ENCODE data around the gene SCGB1D2.

Gene SCGB1D2

GRCh38 chr11:62264004-62264403, 22.0 kb downstream of the SCGB1D2 start:
- no peak for DNase-seq

GRCh38 chr11:62266558-62266957, 24.5 kb downstream of the SCGB1D2 start:
- no peak for DNase-seq

GRCh38 chr11:62267050-62267449, 25.0 kb downstream of the SCGB1D2 start:
- DNase-seq: no peak

GRCh38 chr11:62267576-62267975, 25.5 kb downstream of the SCGB1D2 start:
- DNase-seq: no peak

- DNase-seq: no peak
Measured at GRCh38 chr11:62269654-62270278, 27.7 kb downstream of the SCGB1D2 start, which contains the start of gene SCGB2A2. SCGB2A2 (plus strand) TSS chr11:62270158; CDS start chr11:62270217, 59 bp downstream.

- DNase-seq: no peak
Measured at GRCh38 chr11:62273284-62273683, 31.2 kb downstream of the SCGB1D2 start.

- DNase-seq: no peak
Measured at GRCh38 chr11:62273789-62274275, 31.8 kb downstream of the SCGB1D2 start.

GRCh38 chr11:62280452-62280851, 38.4 kb downstream of the SCGB1D2 start:
- no peak for DNase-seq

Data from NCI-H1417 treated with DMSO at 0.1 percent for 48 hours (cell line).